T-helper 2 cell treated with Interferon-gamma antibody and Interleukin-4, amounts not matched to agents 5 μg/mL and 100 μg/mL, for 36 hours (primary cell): Measurements from ENCODE around the gene IGDCC3.

Experiments used
- DNase-seq: peaks from one replicate; pipeline ENCODE4 v3.0.0; 2021; ENCODE audit warnings: low spot score
- H3K27ac Mint-ChIP-seq: one replicate; pipeline ENCODE4 v1.8.0; 2021; ENCODE audit warnings: mild to moderate bottlenecking, mixed read lengths
- H3K27me3 Mint-ChIP-seq: one replicate; pipeline ENCODE4 v1.8.0; 2021; ENCODE audit warnings: low read depth, mixed read lengths
- H3K36me3 Mint-ChIP-seq: one replicate; pipeline ENCODE4 v1.8.0; 2021; ENCODE audit warnings: low read depth, mixed read lengths
- H3K4me1 Mint-ChIP-seq: one replicate; pipeline ENCODE4 v1.8.0; 2021; ENCODE audit warnings: low read depth, mixed read lengths
- H3K4me3 Mint-ChIP-seq: one replicate; pipeline ENCODE4 v1.8.0; 2022; ENCODE audit warnings: mild to moderate bottlenecking, moderate library complexity, mixed read lengths
- H3K9me3 Mint-ChIP-seq: one replicate; pipeline ENCODE4 v1.8.0; 2021; ENCODE audit warnings: mixed read lengths

The IGDCC3 gene

GRCh38 chr15:65412556-65412955, 34.8 kb upstream of the IGDCC3 start:
- peaks cover 5% of the 10 kb centered on the region for H3K4me1 Mint-ChIP-seq
- H3K9me3 Mint-ChIP-seq: no peaks in the 10 kb centered on the region
- no peak for DNase-seq
- H3K4me3 Mint-ChIP-seq: no peak overlapping the region
- H3K36me3 Mint-ChIP-seq: no peaks in the 10 kb centered on the region
- H3K27ac Mint-ChIP-seq: no peak overlapping the region
- peaks cover 33% of the 10 kb centered on the region for H3K27me3 Mint-ChIP-seq

GRCh38 chr15:65411465-65412071, 33.8 kb upstream of the IGDCC3 start:
- peaks cover 5% of the 10 kb centered on the region for H3K4me1 Mint-ChIP-seq
- H3K9me3 Mint-ChIP-seq: no peaks in the 10 kb centered on the region
- H3K27me3 Mint-ChIP-seq: peaks cover 25% of the 10 kb centered on the region
- H3K36me3 Mint-ChIP-seq: no peaks in the 10 kb centered on the region
- DNase-seq: no peak
- H3K4me3 Mint-ChIP-seq: no peak overlapping the region
- no peak overlapping the region for H3K27ac Mint-ChIP-seq

- Mint-ChIP-seq H3K9me3 (no peaks in the 10 kb centered on the region), H3K27me3 (peaks cover 27% of the 10 kb centered on the region), H3K27ac (no peak overlapping the region), H3K36me3 (no peaks in the 10 kb centered on the region), H3K4me1 (peaks cover 5% of the 10 kb centered on the region), H3K4me3 (no peak overlapping the region)
- DNase-seq: no peak
These were observed 33.2 kb upstream of the IGDCC3 start for GRCh38 chr15:65410972-65411371.

GRCh38 chr15:65410036-65410435, 32.2 kb upstream of the IGDCC3 start:
- no peaks in the 10 kb centered on the region for H3K9me3 Mint-ChIP-seq
- H3K4me3 Mint-ChIP-seq: no peak overlapping the region
- peaks cover 5% of the 10 kb centered on the region for H3K4me1 Mint-ChIP-seq
- H3K36me3 Mint-ChIP-seq: no peaks in the 10 kb centered on the region
- no peak overlapping the region for H3K27ac Mint-ChIP-seq
- H3K27me3 Mint-ChIP-seq: peaks cover 32% of the 10 kb centered on the region
- DNase-seq: no peak

- no peak overlapping the region for H3K27ac Mint-ChIP-seq
- H3K4me3 Mint-ChIP-seq: no peak overlapping the region
- H3K4me1 Mint-ChIP-seq: peaks cover 5% of the 10 kb centered on the region
- no peak for DNase-seq
- H3K27me3 Mint-ChIP-seq: peaks cover 36% of the 10 kb centered on the region
- H3K36me3 Mint-ChIP-seq: no peaks in the 10 kb centered on the region
- no peaks in the 10 kb centered on the region for H3K9me3 Mint-ChIP-seq
These were observed 31.3 kb upstream of the IGDCC3 start for GRCh38 chr15:65409036-65409631.

GRCh38 chr15:65408324-65409035, 30.7 kb upstream of the IGDCC3 start:
- H3K9me3 Mint-ChIP-seq: no peaks in the 10 kb centered on the region
- H3K27me3 Mint-ChIP-seq: peaks cover 40% of the 10 kb centered on the region

GRCh38 chr15:65406424-65407000, 28.7 kb upstream of the IGDCC3 start:
- H3K27me3 Mint-ChIP-seq: peaks cover 40% of the 10 kb centered on the region
- peaks cover 5% of the 10 kb centered on the region for H3K4me1 Mint-ChIP-seq
- DNase-seq: no peak
- no peaks in the 10 kb centered on the region for H3K36me3 Mint-ChIP-seq
- no peak overlapping the region for H3K27ac Mint-ChIP-seq
- H3K9me3 Mint-ChIP-seq: no peaks in the 10 kb centered on the region
- no peak overlapping the region for H3K4me3 Mint-ChIP-seq

More at GRCh38 chr15:65408324-65409035, 30.7 kb upstream of the IGDCC3 start:
- H3K4me1 Mint-ChIP-seq: peaks cover 5% of the 10 kb centered on the region
- no peak overlapping the region for H3K27ac Mint-ChIP-seq
- DNase-seq: no peak
- H3K4me3 Mint-ChIP-seq: no peak overlapping the region
- no peaks in the 10 kb centered on the region for H3K36me3 Mint-ChIP-seq

- no peak overlapping the region for H3K4me3 Mint-ChIP-seq
- no peak overlapping the region for H3K27ac Mint-ChIP-seq
These were observed 28.1 kb upstream of the IGDCC3 start for GRCh38 chr15:65405791-65406423.

GRCh38 chr15:65404186-65404872, 26.5 kb upstream of the IGDCC3 start:
- DNase-seq: no peak
- Mint-ChIP-seq H3K4me3 (no peak overlapping the region), H3K9me3 (no peaks in the 10 kb centered on the region), H3K36me3 (no peaks in the 10 kb centered on the region), H3K4me1 (peaks cover 5% of the 10 kb centered on the region), H3K27ac (no peak overlapping the region), H3K27me3 (peaks cover 43% of the 10 kb centered on the region)

More at GRCh38 chr15:65405791-65406423, 28.1 kb upstream of the IGDCC3 start:
- peaks cover 5% of the 10 kb centered on the region for H3K4me1 Mint-ChIP-seq
- no peak for DNase-seq
- no peaks in the 10 kb centered on the region for H3K9me3 Mint-ChIP-seq
- H3K36me3 Mint-ChIP-seq: no peaks in the 10 kb centered on the region
- H3K27me3 Mint-ChIP-seq: peaks cover 41% of the 10 kb centered on the region

GRCh38 chr15:65402961-65403360, 25.2 kb upstream of the IGDCC3 start:
- no peaks in the 10 kb centered on the region for H3K36me3 Mint-ChIP-seq
- H3K9me3 Mint-ChIP-seq: no peaks in the 10 kb centered on the region
- H3K27ac Mint-ChIP-seq: no peak overlapping the region
- H3K4me1 Mint-ChIP-seq: no peaks in the 10 kb centered on the region
- no peak for DNase-seq
- H3K4me3 Mint-ChIP-seq: no peak overlapping the region
- peaks cover 46% of the 10 kb centered on the region for H3K27me3 Mint-ChIP-seq

GRCh38 chr15:65401611-65402240, 23.9 kb upstream of the IGDCC3 start:
- no peak for DNase-seq
- Mint-ChIP-seq H3K27ac (no peak overlapping the region), H3K4me1 (peaks cover 1% of the 10 kb centered on the region), H3K4me3 (no peak overlapping the region), H3K36me3 (no peaks in the 10 kb centered on the region), H3K27me3 (peaks cover 56% of the 10 kb centered on the region), H3K9me3 (no peaks in the 10 kb centered on the region)

- no peak overlapping the region for H3K4me3 Mint-ChIP-seq
- DNase-seq: no peak
- H3K4me1 Mint-ChIP-seq: peaks cover 4% of the 10 kb centered on the region
- H3K27ac Mint-ChIP-seq: no peak overlapping the region
- H3K36me3 Mint-ChIP-seq: no peaks in the 10 kb centered on the region
- H3K27me3 Mint-ChIP-seq: peaks cover 59% of the 10 kb centered on the region
- no peaks in the 10 kb centered on the region for H3K9me3 Mint-ChIP-seq
These were observed 23.2 kb upstream of the IGDCC3 start for GRCh38 chr15:65400760-65401610.
